Activated CD4-positive, alpha-beta memory T cell treated with anti-CD3 and anti-CD28 coated beads for 36 hours (primary cell): ENCODE data around the gene UPF1. TPM values are rescaled to one million over a fixed set of nuclear protein-coding genes. Genes with fewer than 3 reads are reported as not detected.

Experiments
- CTCF ChIA-PET: fragments of 350-600 bp; sonication (Branson Sonifier 250); formaldehyde crosslinking; loops from one replicate; lab custom pipeline; 2021; ENCODE audit warnings: antibody characterized with exemption, inconsistent platforms; lab: Charles Lee
- POLR2A ChIA-PET: fragments of 350-600 bp; sonication (Branson Sonifier 250); formaldehyde crosslinking; loops from one replicate; lab custom pipeline; 2021; ENCODE audit warnings: antibody characterized with exemption; lab: Charles Lee
- DNase-seq: peaks from one replicate; pipeline ENCODE4 v3.0.0-alpha.2; 2020
- H3K27ac Mint-ChIP-seq: one replicate; pipeline ENCODE4 v1.8.0; 2021; ENCODE audit warnings: mixed read lengths
- H3K27me3 Mint-ChIP-seq: one replicate; pipeline ENCODE4 v1.8.0; 2021; ENCODE audit warnings: mixed read lengths
- H3K36me3 Mint-ChIP-seq: one replicate; pipeline ENCODE4 v1.8.0; 2021; ENCODE audit warnings: mixed read lengths
- H3K4me1 Mint-ChIP-seq: one replicate; pipeline ENCODE4 v1.8.0; 2021; ENCODE audit warnings: low read depth, mixed read lengths
- H3K4me3 Mint-ChIP-seq: one replicate; pipeline ENCODE4 v1.8.0; 2021; ENCODE audit warnings: mild to moderate bottlenecking, mixed read lengths
- H3K9me3 Mint-ChIP-seq: one replicate; pipeline ENCODE4 v1.8.0; 2021; ENCODE audit warnings: mixed read lengths
- intact Hi-C: fragments of 100-400 bp; cut with micrococcal nuclease; formaldehyde crosslinking; loops from one replicate; pipeline ENCODE4 v1.15.1; 2023
- total RNA-seq, 2 experiments: library from RNA; stranded (reverse); gene quantifications; one replicate each; pipeline ENCODE4 v1.2.3, GENCODE V29; 2021

UPF1 gene
- total RNA-seq, 2 experiments from 2014 or later = 71.7 to 77.2 TPM

DNA sequence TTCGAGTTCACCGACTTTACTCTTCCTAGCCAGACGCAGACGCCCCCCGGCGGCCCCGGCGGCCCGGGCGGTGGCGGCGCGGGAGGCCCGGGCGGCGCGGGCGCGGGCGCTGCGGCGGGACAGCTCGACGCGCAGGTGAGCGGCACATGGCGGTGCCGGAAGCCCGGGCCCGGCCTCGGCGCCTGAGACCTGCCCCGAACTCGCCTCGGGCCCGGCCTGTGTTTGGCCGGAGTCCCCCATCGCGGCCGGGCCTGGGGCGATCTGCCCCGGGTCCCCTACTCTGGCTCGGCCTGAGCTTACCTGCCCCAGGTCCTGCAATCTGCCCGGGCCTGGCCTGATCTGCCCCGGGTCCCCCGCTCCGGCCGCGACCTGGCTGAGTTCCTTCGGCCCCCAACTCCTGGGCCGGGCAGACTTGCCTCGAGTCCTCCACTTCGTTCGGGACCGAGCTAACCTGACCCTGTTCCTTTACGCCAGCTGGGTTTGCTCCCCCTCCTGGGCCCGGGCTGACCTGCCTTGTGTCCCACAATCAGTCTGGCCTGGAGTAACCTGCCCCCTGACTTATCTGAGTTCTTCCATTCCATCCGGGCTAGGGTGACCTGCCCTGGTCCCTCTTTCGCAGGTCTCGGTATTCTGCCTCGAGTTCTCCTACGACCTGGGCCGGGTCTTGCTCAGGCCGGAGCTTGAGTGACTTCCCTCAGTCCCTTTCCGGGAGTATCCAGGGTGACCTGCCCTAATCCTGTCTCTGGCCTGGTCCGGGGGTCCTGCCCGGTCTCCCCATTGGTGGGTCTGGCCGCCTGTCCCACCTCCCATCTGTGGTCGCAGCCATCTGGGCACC, 764 bp downstream of the UPF1 start:
- DNase-seq = peak; percentile 53
- no peaks in the 10 kb centered on the region for H3K27me3 Mint-ChIP-seq
- H3K27ac Mint-ChIP-seq = peak overlapping the region; percentile 93
- H3K4me3 Mint-ChIP-seq = peak overlapping the region; percentile 96
- ChIA-PET CTCF (interaction anchor here (0.8 to 14.0 kb wide), 11 partner anchors 9 to 245 kb away, joined by 3 to 135 read pairs (median 3); no protein-coding TSS in a partner anchor), POLR2A (interaction anchor here (0.8 to 3.5 kb wide), 8 partner anchors 13 to 354 kb away, joined by 3 to 53 read pairs (median 4); partner anchors contain the start of genes COPE, DDX49 and REX1BD)
- H3K36me3 Mint-ChIP-seq = peaks cover 32% of the 10 kb centered on the region
- peaks cover 38% of the 10 kb centered on the region for H3K4me1 Mint-ChIP-seq
- intact Hi-C loops = loop anchor here (5.0 kb wide), 4 partner anchors 85 to 245 kb away; partner anchors contain the start of genes COPE, CRTC1, DDX49 and KLHL26
- no peaks in the 10 kb centered on the region for H3K9me3 Mint-ChIP-seq

DNA sequence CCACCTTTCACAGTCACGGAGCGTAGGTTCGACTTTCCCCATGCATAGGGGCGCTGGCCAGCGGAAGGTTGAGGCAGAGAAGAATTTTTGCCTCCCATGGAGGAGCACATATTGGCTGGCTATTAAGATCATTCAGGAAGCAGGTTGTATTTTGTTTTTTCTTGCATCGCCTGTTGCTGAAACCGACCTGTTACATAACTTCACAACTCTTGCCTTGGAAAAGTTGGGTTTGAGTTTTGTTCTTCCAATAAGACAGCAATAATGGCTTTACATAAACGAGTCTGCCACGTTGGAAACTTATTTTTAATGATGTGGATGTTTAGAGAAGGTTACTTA, 1.4 kb downstream of the UPF1 start:
- H3K9me3 Mint-ChIP-seq = no peaks in the 10 kb centered on the region
- peak overlapping the region; percentile 96 for H3K4me3 Mint-ChIP-seq
- ChIA-PET POLR2A (interaction anchor here (1.1 to 3.5 kb wide), 6 partner anchors 12 to 313 kb away, joined by 3 to 53 read pairs (median 6); partner anchors contain the start of genes COPE, DDX49 and REX1BD), CTCF (interaction anchor here (0.9 to 14.0 kb wide), 4 partner anchors 13 to 153 kb away, joined by 3 to 135 read pairs (median 3); no protein-coding TSS in a partner anchor)
- H3K4me1 Mint-ChIP-seq = peaks cover 44% of the 10 kb centered on the region
- peak overlapping the region; percentile 93 for H3K27ac Mint-ChIP-seq
- intact Hi-C loops = loop anchor here (5.0 kb wide), 4 partner anchors 84 to 246 kb away; partner anchors contain the start of genes COPE, CRTC1, DDX49 and KLHL26
- H3K27me3 Mint-ChIP-seq = no peaks in the 10 kb centered on the region
- DNase-seq = no peak
- H3K36me3 Mint-ChIP-seq = peaks cover 38% of the 10 kb centered on the region

DNA sequence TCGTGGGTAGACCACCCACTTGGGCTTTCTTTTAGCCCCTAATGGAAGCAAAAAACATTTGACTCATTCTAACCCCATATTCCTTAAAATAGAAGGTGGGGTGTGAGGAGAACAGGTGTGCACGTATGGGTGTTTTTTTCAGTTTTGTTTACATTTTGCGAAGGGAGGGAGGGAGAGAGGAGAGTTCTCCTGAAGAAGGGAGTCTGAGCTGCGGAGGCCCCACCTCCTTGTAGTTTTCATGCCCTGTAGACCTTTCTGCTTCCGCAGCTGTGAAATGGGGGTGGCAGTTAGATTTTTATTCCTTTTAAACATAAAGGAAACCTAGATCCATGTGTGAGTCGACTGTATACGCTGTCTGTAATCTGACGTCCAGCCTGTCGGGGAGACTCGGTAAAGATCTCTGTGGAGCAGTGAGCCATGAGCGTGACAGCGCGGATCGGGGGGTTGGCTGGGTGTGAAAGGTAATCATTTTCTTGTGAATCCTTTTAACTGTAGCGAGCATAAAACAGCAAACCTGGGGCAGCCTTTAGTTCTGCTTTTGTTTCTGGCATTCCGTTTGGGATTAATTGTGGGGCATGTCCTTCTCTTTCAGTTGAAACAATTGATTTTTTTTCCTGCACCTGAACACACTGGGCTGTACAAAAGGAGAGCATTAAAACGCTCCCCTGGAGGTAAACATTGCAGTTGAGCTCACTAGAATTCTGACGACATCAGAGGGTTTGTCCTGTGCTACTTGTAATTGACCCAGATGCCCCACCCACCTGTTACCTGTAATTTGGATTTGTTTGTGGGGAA, 2.3 kb downstream of the UPF1 start:
- Mint-ChIP-seq H3K4me1 (peaks cover 54% of the 10 kb centered on the region), H3K36me3 (peaks cover 45% of the 10 kb centered on the region), H3K27ac (peak overlapping the region; percentile 49), H3K27me3 (no peaks in the 10 kb centered on the region), H3K9me3 (no peaks in the 10 kb centered on the region), H3K4me3 (peak overlapping the region; percentile 96)
- DNase-seq = peak; percentile 22
- intact Hi-C loops = loop anchor here (5.0 kb wide), 4 partner anchors 83 to 247 kb away; partner anchors contain the start of genes COPE, CRTC1, DDX49 and KLHL26
- ChIA-PET CTCF (interaction anchor here (1.1 to 14.0 kb wide), 2 partner anchors 12 to 22 kb away, joined by 3 to 135 read pairs; no protein-coding TSS in a partner anchor), POLR2A (interaction anchor here (0.6 to 3.5 kb wide), 3 partner anchors 11 to 244 kb away, joined by 3 to 53 read pairs (median 3); no protein-coding TSS in a partner anchor)

DNA sequence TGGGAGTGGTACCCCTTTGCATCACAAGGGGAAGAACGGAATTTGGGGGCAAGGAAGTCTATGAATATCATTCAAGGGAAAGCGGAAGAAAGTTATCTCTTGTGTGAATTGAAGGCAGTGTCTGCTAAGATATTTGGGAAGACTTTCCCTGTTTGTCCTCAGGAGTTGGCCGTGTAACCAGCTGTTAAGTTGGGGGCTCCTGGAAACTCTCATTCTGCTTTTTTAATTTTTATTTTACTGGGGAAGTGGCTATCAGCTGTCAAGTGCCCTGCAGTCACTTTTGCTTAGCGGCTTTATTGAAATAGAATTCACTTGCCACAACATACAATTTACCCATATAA, 2.9 kb downstream of the UPF1 start:
- Mint-ChIP-seq H3K36me3 (peaks cover 48% of the 10 kb centered on the region), H3K4me1 (peaks cover 59% of the 10 kb centered on the region)
- POLR2A ChIA-PET = interaction anchor here (0.6 kb wide), 2 partner anchors 78 to 333 kb away, joined by 3 to 5 read pairs; no protein-coding TSS in a partner anchor

DNA sequence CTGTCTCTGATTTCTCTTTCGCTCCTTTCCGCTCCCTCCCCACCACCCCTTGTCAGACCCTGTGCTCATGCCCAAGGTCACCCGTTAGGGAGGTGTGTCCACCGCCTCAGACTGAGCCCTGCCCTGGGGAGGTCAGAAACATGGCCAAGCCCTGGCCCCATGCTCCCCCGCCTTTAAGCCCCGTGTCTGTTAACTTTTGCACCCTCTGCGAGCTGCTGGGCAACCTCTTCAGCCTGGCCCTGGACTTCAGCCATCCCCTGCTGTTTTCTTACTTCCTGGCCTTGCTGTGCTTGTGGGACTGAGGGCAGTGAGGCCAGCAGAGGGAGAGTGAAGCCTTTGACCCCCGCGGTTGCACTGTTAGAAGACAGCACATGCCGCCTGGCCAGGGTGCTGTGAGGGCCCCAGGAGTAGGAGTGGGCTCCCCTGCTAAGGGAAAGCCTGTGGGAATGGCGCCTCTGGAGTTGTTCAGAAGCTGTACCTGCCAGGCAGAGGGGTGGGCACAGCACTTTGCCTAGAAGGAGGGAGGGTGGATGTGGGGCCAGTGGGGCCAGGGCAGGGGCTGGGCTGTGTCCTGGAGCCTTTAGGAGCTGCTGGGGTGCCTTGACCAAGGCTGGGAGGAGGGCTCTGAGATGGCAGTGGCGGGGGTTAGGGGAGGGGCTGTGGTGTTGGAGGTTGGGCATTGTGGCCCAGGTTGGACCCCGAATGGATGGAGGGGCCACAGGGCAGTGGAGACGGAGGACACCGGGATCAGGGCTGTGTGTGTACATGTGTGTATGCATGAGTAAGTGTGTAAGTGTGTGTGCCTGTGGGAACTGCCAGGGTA, 7.9 kb downstream of the UPF1 start:
- ChIA-PET CTCF (interaction anchor here (1.0 to 14.0 kb wide), 3 partner anchors 6 to 26 kb away, joined by 3 to 135 read pairs (median 3); no protein-coding TSS in a partner anchor), POLR2A (no interaction called here)
- no peak for DNase-seq
- peak overlapping the region; percentile 81 for H3K27ac Mint-ChIP-seq
- peaks cover 37% of the 10 kb centered on the region for H3K36me3 Mint-ChIP-seq
- no peak overlapping the region for H3K4me3 Mint-ChIP-seq
- intact Hi-C loops = loop anchor here (5.0 to 10.0 kb wide), 2 partner anchors 52 to 365 kb away; no protein-coding TSS in a partner anchor
- H3K27me3 Mint-ChIP-seq = no peaks in the 10 kb centered on the region
- H3K4me1 Mint-ChIP-seq = peaks cover 90% of the 10 kb centered on the region
- no peaks in the 10 kb centered on the region for H3K9me3 Mint-ChIP-seq

More for the DNA sequence above, 2.9 kb downstream of the UPF1 start:
- intact Hi-C loops = loop anchor here (5.0 kb wide), 4 partner anchors 83 to 247 kb away; partner anchors contain the start of genes COPE, CRTC1, DDX49 and KLHL26
- H3K27me3 Mint-ChIP-seq = no peaks in the 10 kb centered on the region
- CTCF ChIA-PET = interaction anchor here (1.1 to 14.0 kb wide), 2 partner anchors 11 to 22 kb away, joined by 3 to 135 read pairs; no protein-coding TSS in a partner anchor
- H3K4me3 Mint-ChIP-seq = peak overlapping the region; percentile 96
- no peak for DNase-seq
- no peaks in the 10 kb centered on the region for H3K9me3 Mint-ChIP-seq
- no peak overlapping the region for H3K27ac Mint-ChIP-seq

DNA sequence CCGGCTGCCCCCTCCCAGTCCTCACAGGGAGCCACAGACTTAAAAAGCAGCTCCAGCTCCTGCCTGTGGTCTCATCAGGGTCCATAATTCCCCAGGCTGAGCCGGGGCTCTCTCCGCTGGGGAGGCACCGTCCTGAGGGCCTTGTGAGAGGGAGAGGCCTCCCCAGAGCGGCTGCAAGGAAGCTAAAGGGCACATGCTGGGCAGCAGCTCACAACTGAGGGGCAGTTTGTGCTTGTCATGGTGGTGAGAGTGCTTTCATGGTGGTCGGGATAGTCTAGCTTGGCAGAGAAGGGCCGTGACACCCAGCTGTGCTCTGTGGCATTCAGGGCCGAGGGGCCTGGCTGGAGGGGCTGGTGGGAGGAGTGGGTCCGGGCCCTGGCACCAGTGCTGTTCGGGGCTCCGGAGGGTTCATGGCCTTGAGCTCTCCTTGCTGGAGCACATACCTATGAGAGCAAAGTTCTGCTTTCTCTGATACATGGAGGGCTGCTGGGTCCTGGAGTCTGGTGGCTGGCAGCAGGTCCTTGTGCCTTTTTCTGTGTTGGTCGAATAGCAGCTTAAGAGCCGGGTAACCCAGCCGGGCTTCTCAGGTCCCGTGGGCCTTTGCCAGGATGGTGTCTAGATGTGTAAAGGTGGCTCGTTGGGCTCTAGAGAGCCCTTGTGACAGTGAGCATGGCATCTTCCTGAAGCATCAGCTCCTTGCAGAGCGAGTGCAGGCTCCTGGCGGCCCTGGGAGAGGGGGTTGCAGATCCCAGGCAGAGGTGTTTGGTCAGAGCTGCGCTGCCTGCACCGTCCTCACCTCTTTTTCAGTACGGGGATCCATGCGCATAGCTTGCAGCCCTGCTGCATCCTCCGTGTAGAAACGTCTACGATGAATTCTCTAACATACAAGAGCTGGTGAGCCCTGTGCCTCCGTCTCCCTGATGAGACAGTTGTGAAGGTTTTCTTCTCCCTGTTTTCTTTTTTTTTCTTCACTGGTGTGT, 8.8 kb downstream of the UPF1 start:
- intact Hi-C loops = loop anchor here (10.0 kb wide), 1 partner anchor 366 kb away; no protein-coding TSS in a partner anchor
- no peak for DNase-seq
- peaks cover 91% of the 10 kb centered on the region for H3K4me1 Mint-ChIP-seq
- no peaks in the 10 kb centered on the region for H3K27me3 Mint-ChIP-seq
- peaks cover 34% of the 10 kb centered on the region for H3K36me3 Mint-ChIP-seq
- H3K4me3 Mint-ChIP-seq = no peak overlapping the region
- no peaks in the 10 kb centered on the region for H3K9me3 Mint-ChIP-seq
- POLR2A ChIA-PET = interaction anchor here (0.6 to 9.2 kb wide), 2 partner anchors 8 to 103 kb away, joined by 3 to 53 read pairs; partner anchors contain the start of gene UPF1
- no peak overlapping the region for H3K27ac Mint-ChIP-seq
- CTCF ChIA-PET = interaction anchor here (1.3 to 14.0 kb wide), 3 partner anchors 5 to 25 kb away, joined by 3 to 135 read pairs (median 5); partner anchors contain the start of gene UPF1

DNA sequence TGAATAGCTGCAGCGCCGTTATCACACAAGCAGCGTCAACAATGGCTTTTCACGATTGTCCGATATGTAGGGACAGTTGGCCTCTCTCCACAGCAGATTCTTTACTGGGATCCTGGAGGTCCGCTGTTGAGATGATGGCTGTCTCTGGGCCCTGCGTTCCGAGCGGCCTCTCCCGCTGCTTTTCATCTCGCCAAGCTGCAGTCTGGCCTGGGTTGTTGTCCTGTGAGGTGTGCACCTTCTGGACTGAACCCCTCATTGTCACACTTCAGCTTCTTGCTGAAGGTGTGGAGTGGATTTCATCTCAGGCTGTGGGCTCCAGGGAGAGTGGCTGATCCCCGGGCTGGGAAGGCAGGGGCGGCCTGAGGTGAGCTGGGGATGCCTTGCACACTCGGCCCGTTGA, 9.6 kb downstream of the UPF1 start:
- POLR2A ChIA-PET = interaction anchor here (0.6 to 9.2 kb wide), 2 partner anchors 9 to 12 kb away, joined by 3 to 53 read pairs; partner anchors contain the start of gene UPF1
- CTCF ChIA-PET = interaction anchor here (1.3 to 1.4 kb wide), 2 partner anchors 9 to 25 kb away, joined by 3 to 5 read pairs; partner anchors contain the start of gene UPF1
- Mint-ChIP-seq H3K4me3 (no peak overlapping the region), H3K4me1 (peaks cover 91% of the 10 kb centered on the region), H3K27ac (no peak overlapping the region), H3K36me3 (peaks cover 27% of the 10 kb centered on the region), H3K27me3 (no peaks in the 10 kb centered on the region), H3K9me3 (no peaks in the 10 kb centered on the region)
- DNase-seq = no peak
- intact Hi-C loops = loop anchor here (10.0 kb wide), 1 partner anchor 367 kb away; no protein-coding TSS in a partner anchor

DNA sequence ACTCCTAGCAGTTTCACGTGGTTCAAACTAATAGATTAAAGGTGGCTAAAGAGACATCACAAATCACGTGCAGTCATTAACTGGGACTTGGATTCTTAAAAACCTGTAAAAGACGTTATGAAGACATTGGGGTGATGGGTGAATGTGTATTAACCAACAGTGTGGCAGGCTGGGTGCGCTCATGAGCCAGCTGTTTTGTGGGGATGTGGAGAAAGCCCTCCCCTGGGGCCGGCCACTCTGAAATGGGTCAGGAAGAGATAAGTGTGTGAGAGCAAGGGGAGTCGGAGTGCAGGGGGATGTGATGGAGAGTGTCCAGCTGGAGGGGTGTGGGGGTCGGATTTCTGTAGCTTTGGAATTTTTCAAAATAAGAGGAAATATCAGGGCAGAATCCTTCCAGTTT, 10.4 kb downstream of the UPF1 start:
- POLR2A ChIA-PET = interaction anchor here (9.2 kb wide), 1 partner anchor 10 kb away, joined by 53 read pairs; the partner anchor contains the start of gene UPF1

DNA sequence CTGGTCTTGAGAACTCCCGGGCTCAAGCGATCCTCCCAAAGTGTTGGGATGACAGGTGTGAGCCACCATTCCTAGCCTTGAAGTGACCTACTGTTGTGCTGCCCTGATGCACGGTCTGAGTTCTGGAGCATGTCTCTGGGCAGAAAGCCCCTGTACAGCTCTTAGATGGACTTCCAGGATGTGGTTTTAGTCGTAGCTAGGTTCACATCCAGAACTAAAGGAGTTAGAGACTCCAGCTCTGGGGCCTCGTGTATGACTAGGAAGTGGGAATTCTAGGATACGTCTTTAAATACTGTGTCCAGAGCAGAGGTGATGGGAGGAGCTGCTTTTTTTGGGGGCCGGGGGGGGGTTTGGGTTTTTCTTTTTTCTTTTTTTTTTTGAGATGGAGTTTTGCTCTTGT, 12.2 kb downstream of the UPF1 start:
- peaks cover 85% of the 10 kb centered on the region for H3K4me1 Mint-ChIP-seq
- H3K4me3 Mint-ChIP-seq = peak overlapping the region; percentile 49
- no peak for DNase-seq
- peaks cover 29% of the 10 kb centered on the region for H3K36me3 Mint-ChIP-seq
- no peaks in the 10 kb centered on the region for H3K27me3 Mint-ChIP-seq
- CTCF ChIA-PET = interaction anchor here (0.7 to 6.7 kb wide), 4 partner anchors 11 to 255 kb away, joined by 3 to 135 read pairs (median 5); partner anchors contain the start of genes REX1BD, TMEM59L and UPF1
- POLR2A ChIA-PET = interaction anchor here (0.7 to 9.2 kb wide), 2 partner anchors 12 to 84 kb away, joined by 3 to 53 read pairs; partner anchors contain the start of gene UPF1
- no peaks in the 10 kb centered on the region for H3K9me3 Mint-ChIP-seq
- intact Hi-C loops = loop anchor here (10.0 kb wide), 1 partner anchor 369 kb away; no protein-coding TSS in a partner anchor
- peak overlapping the region; percentile 76 for H3K27ac Mint-ChIP-seq

More for the DNA sequence above, 10.4 kb downstream of the UPF1 start:
- H3K36me3 Mint-ChIP-seq = peaks cover 30% of the 10 kb centered on the region
- no peak overlapping the region for H3K27ac Mint-ChIP-seq
- no peaks in the 10 kb centered on the region for H3K27me3 Mint-ChIP-seq
- no peak overlapping the region for H3K4me3 Mint-ChIP-seq
- CTCF ChIA-PET = interaction anchor here (1.3 kb wide), 1 partner anchor 10 kb away, joined by 5 read pairs; the partner anchor contains the start of gene UPF1
- peaks cover 91% of the 10 kb centered on the region for H3K4me1 Mint-ChIP-seq
- H3K9me3 Mint-ChIP-seq = no peaks in the 10 kb centered on the region
- intact Hi-C loops = loop anchor here (10.0 kb wide), 1 partner anchor 367 kb away; no protein-coding TSS in a partner anchor
- no peak for DNase-seq
